ENCODE results near the gene DGKI. TPM values are rescaled to one million over a fixed set of nuclear protein-coding genes. Genes with fewer than 3 reads are reported as not detected.
A peak's percentile ranks its signal among the peaks of the same experiment; 100 is the strongest.

The DGKI gene
- total and polyA plus RNA-seq, 2 of the 4 experiments (the other 2 are of a cell fraction): 3.9 to 15.8 TPM

DNA sequence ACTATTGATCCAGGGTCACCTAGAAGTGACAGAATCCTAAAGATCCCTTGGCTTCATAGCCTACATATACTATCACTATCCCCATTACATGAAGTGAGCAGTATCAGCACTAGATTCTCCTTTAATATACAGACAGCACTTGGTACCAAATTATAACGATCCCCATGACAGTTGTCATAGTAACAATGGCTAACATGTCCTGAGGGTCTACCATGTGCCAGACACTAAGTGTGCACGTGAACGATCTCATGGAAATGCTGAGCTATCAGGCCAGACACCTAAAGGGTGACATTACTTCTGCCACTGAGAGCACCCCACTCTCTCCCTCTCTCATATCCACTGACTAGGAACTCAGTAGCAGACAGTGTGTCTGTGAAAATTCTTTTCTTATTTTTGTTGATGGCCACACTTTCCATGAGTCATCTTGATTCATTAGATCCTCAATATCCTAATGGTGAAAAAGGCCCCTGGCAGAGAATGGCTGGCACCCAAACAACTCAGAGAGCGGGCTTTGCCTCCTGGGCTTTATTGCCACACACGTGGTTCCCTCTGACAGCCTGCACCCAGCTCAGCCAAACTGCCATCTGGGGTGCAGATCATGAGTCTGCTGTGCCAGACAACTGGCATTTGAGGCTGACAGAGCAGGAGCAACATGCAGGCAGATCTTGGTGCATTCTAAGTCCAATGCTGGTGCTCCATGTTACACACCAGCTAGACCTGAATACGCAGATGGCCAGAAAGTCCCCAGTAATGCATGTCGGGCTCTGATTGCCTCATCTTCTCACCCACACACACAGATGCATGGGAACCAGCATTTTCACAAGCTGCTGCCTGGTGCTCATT is 176.3 kb downstream of the DGKI start (continued):
- TF ChIP-seq, protein P1, sequence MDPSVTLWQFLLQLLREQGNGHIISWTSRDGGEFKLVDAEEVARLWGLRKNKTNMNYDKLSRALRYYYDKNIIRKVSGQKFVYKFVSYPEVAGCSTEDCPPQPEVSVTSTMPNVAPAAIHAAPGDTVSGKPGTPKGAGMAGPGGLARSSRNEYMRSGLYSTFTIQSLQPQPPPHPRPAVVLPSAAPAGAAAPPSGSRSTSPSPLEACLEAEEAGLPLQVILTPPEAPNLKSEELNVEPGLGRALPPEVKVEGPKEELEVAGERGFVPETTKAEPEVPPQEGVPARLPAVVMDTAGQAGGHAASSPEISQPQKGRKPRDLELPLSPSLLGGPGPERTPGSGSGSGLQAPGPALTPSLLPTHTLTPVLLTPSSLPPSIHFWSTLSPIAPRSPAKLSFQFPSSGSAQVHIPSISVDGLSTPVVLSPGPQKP (IDR thresholded peaks at IDR 0.05; ENCODE audit: borderline replicate concordance, low read depth, low read length): no peak
- TF ChIP-seq RFX5 (IDR thresholded peaks at IDR 0.05; ENCODE audit: low read depth, low read length): no peak

DNA sequence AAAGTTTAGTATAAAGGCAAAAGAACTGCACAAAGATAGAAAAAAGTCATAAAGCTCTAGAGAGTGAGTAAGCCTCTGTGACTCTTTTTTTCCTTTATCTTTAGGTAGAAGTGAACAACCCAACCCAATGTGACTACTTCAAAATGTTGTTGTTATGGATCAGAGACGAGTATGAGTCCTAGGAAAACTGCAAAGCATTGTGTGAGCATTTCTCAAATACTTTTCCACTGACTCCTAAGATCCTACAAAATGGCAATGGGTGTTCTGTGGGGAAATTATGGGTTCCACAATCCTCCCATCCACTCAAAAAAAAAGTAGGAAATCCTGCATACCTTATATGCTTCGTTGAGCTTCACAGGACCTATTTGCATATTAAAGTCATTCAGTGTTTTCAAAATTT is 177.1 kb downstream of the DGKI start:
- POLR2A ChIA-PET (ENCODE audit: unreplicated experiment): no interaction called here
- in situ Hi-C loops (cut with MboI; ENCODE audit: low sequenced_read_pairs): no loop called here
- WGBS, 2 experiments (ENCODE audit: extremely low coverage in 2 of 2, insufficient read length in 1 of 2): no CpG with 5 or more reads among the region's 2 CpGs

More for the DNA sequence above, 177.1 kb downstream of the DGKI start:
- Histone ChIP-seq H4K20me1 (ENCODE audit: insufficient read depth, low read length) (no peaks in the 10 kb centered on the region), H3K23ac (ENCODE audit: low read depth, low read length) (no peak overlapping the region), H3K56ac (ENCODE audit: extremely low read depth, insufficient read depth, low read length) (no peak overlapping the region; the same call in 1 of the 2 replicates), H2AK9ac (replicated peaks; ENCODE audit: low read depth, low read length, poor library complexity) (no peak overlapping the region), H3K4me1 (ENCODE audit: control insufficient read depth, insufficient read depth, low read length) (peaks cover 17% of the 10 kb centered on the region), H4K8ac (ENCODE audit: low read depth in 2 of 2, low read length in 2 of 2) (peak overlapping the region in 1 of 2 experiments; percentile 55; a peak in 1 of 4 replicates), H3K9me1 (ENCODE audit: insufficient read depth, low read length) (peaks cover 8% of the 10 kb centered on the region), H3K4ac (ENCODE audit: low read depth, low read length) (no peak overlapping the region), H2AFZ (replicated peaks; ENCODE audit: low read length, poor library complexity) (no peak overlapping the region), H4K91ac (ENCODE audit: insufficient read depth, low read depth, low read length) (no peak overlapping the region; the same call in 1 of the 2 replicates), H3K14ac (replicated peaks; ENCODE audit: low read depth, low read length) (no peak overlapping the region), H3K9me3 (ENCODE audit: control insufficient read depth, insufficient read depth, low read length) (no peaks in the 10 kb centered on the region), H3K4me2 (ENCODE audit: low read depth, low read length) (no peak overlapping the region), H3K9ac (ENCODE audit: low read depth, low read length) (no peak overlapping the region), H3K27me3 (ENCODE audit: control insufficient read depth, insufficient read depth, low read length) (no peaks in the 10 kb centered on the region), H3K18ac (ENCODE audit: low read depth, low read length) (peak overlapping the region; percentile 5; the same call in 1 of the 2 replicates), H3K79me1 (ENCODE audit: low read depth in 1 of 2, low read length in 2 of 2) (no peaks in the 10 kb centered on the region), H2AK5ac (ENCODE audit: low read depth, low read length) (no peak overlapping the region), H3K27ac (ENCODE audit: insufficient read depth, low read length) (no peak overlapping the region), H2BK20ac (ENCODE audit: low read depth, low read length) (peak overlapping the region; percentile 87), H4K5ac (ENCODE audit: low read depth, low read length) (no peak overlapping the region), H3K36me3 (ENCODE audit: control insufficient read depth, insufficient read depth, low read length) (no peaks in the 10 kb centered on the region), H2BK120ac (ENCODE audit: low read depth, low read length) (peak overlapping the region; percentile 94), H3K4me3 (ENCODE audit: insufficient read depth, low read depth, low read length) (no peak overlapping the region), H2BK5ac (ENCODE audit: low read depth, low read length, poor library complexity, severe bottlenecking) (peak overlapping the region; percentile 47), H2BK15ac (ENCODE audit: low read depth, low read length) (peak overlapping the region; percentile 97; the same call in 1 of the 3 replicates)
- CTCF ChIA-PET: interaction anchor here (0.6 to 1.5 kb wide), 2 partner anchors 18 to 501 kb away, joined by 3 to 5 read pairs; no protein-coding TSS in a partner anchor
- dilution Hi-C loops (cut with HindIII; ENCODE audit: low sequenced_read_pairs, unreplicated experiment) (no loop called here), intact Hi-C loops (cut with micrococcal nuclease) (no loop called here)
- ATAC-seq (ENCODE audit: low read depth): no peak
- no TSS peak for BruUV-seq (replicated peaks)
- TF ChIP-seq MAFK (IDR thresholded peaks at IDR 0.05; ENCODE audit: low read depth, low read length) (no peak), BHLHE40 (IDR thresholded peaks at IDR 0.05; ENCODE audit: low read depth, low read length) (no peak), SMC3 (IDR thresholded peaks at IDR 0.05; ENCODE audit: low read depth, low read length) (no peak), RAD21 (IDR thresholded peaks at IDR 0.05; ENCODE audit: low read length) (no peak), NFE2L2 (IDR thresholded peaks at IDR 0.05; ENCODE audit: low read depth, low read length) (no peak), MXI1 (IDR thresholded peaks at IDR 0.05; ENCODE audit: borderline replicate concordance, low read depth, low read length) (no peak), POLR2A (IDR thresholded peaks at IDR 0.05; ENCODE audit: low read depth, low read length) (no peak), CHD1 (IDR thresholded peaks at IDR 0.05; ENCODE audit: low read depth, low read length) (no peak), FOS (IDR thresholded peaks at IDR 0.05; ENCODE audit: low read depth, low read length) (no peak), CEBPB (IDR thresholded peaks at IDR 0.05; ENCODE audit: low read depth, low read length) (no peak), RCOR1 (IDR thresholded peaks at IDR 0.05; ENCODE audit: insufficient replicate concordance, low read length) (no peak)
- TF ChIP-seq, protein P1 (IDR thresholded peaks at IDR 0.05; ENCODE audit: borderline replicate concordance, low read depth, low read length): no peak
- DNase-seq: peak; percentile 64
